K562 (cell line): ENCODE data around the gene SEPHS2. TPM values are rescaled to one million over a fixed set of nuclear protein-coding genes. Genes with fewer than 3 reads are reported as not detected.
A peak's percentile ranks its signal among the peaks of the same experiment; 100 is the strongest.

ENCODE experiments used
- ATF1 ChIP-seq, 2 experiments: fragments of 450-650 bp in 1 of 2; IDR thresholded peaks; 2 replicates each; pipeline ENCODE4 v1.6.1; 2016; ENCODE audit warnings: missing compliant biosample characterization in 1 of 2, missing genetic modification characterization in 1 of 2
- BRD9 ChIP-seq: fragments of 450-650 bp; IDR thresholded peaks from 2 replicates; pipeline ENCODE4 v1.6.1; 2018; ENCODE audit warnings: low read depth; ENCODE audit not compliant: partially characterized antibody
- CREM ChIP-seq: IDR thresholded peaks from 2 replicates; pipeline ENCODE4 v1.6.1; 2014; ENCODE audit warnings: antibody characterized with exemption, low read depth
- ELF2 ChIP-seq: fragments of 250-450 bp; sonication (Bioruptor Pico); IDR thresholded peaks from 2 replicates; pipeline ENCODE4 v1.5.0; 2021; ENCODE audit warnings: mild to moderate bottlenecking
- EP400 ChIP-seq: fragments of 450-650 bp; IDR thresholded peaks from 2 replicates; pipeline ENCODE4 v1.6.1; 2017; ENCODE audit warnings: antibody characterized with exemption, mild to moderate bottlenecking, moderate library complexity
- ETV6 ChIP-seq, 3 experiments: fragments of 150-350 bp in 1 of 3; sonication (generic) in 1 of 3; formaldehyde crosslinking in 1 of 3; IDR thresholded peaks; 2 replicates each; pipeline versions ENCODE4 v1.6.1 to v1.8.0; 2014 to 2022; ENCODE audit warnings: borderline replicate concordance in 2 of 3, low read depth in 2 of 3, antibody characterized with exemption in 1 of 3, low read length in 1 of 3, mild to moderate bottlenecking in 1 of 3, missing genetic modification reagents in 1 of 3
- FOXA3 ChIP-seq, 2 experiments: fragments of 450-650 bp in 1 of 2; sonication (generic) in 1 of 2; formaldehyde crosslinking; IDR thresholded peaks in 1 of 2; conservative IDR thresholded peaks in 1 of 2; 2 replicates each; pipeline versions ENCODE4 v1.4.0 to v1.8.0; 2020 to 2022; ENCODE audit warnings: mild to moderate bottlenecking in 2 of 2, missing genetic modification reagents in 1 of 2
- FOXK2 ChIP-seq, 2 experiments: fragments of 450-650 bp; IDR thresholded peaks in 1 of 2; conservative IDR thresholded peaks in 1 of 2; 2 replicates each; pipeline ENCODE4 v1.6.1; 2016; ENCODE audit warnings: low read depth in 2 of 2, mild to moderate bottlenecking in 1 of 2
- GABPA ChIP-seq: fragments of 200-800 bp; sonication (Bioruptor generic); conservative IDR thresholded peaks from 2 replicates; pipeline ENCODE4 v1.6.1; 2016; ENCODE audit warnings: low read depth, missing genetic modification characterization, missing compliant biosample characterization
- HDAC3 ChIP-seq: fragments of 450-650 bp; IDR thresholded peaks from 2 replicates; pipeline ENCODE4 v1.6.1; 2018; ENCODE audit warnings: borderline replicate concordance, mild to moderate bottlenecking, moderate library complexity; ENCODE audit not compliant: partially characterized antibody
- HDAC8 ChIP-seq: fragments of 450-650 bp; IDR thresholded peaks from 2 replicates; pipeline ENCODE4 v1.6.1; 2016; ENCODE audit warnings: mild to moderate bottlenecking, missing genetic modification characterization, moderate library complexity, missing compliant biosample characterization
- MAFG ChIP-seq: fragments of 450-650 bp; conservative IDR thresholded peaks from 2 replicates; pipeline ENCODE4 v1.6.1; 2016; ENCODE audit warnings: missing genetic modification characterization, missing compliant biosample characterization
- NR2C2 ChIP-seq, 2 experiments: fragments of 200-800 bp in 1 of 2; sonication (Bioruptor generic) in 1 of 2; sonication (generic) in 1 of 2; formaldehyde crosslinking in 1 of 2; IDR thresholded peaks; 2 replicates each; pipeline versions ENCODE4 v1.6.1 to v1.8.0; 2016 to 2022; ENCODE audit warnings: mild to moderate bottlenecking in 1 of 2, missing compliant biosample characterization in 1 of 2, missing genetic modification characterization in 1 of 2, missing genetic modification reagents in 1 of 2
- RBBP5 ChIP-seq: fragments of 200-600 bp; sonication (generic); IDR thresholded peaks from 2 replicates; pipeline ENCODE4 v1.6.1; 2012; ENCODE audit warnings: borderline replicate concordance, mild to moderate bottlenecking, low read length, control low read depth, inconsistent platforms; ENCODE audit not compliant: insufficient read depth, poor library complexity, severe bottlenecking
- RCOR1 ChIP-seq, 2 experiments: IDR thresholded peaks; 2 replicates each; pipeline ENCODE4 v1.6.1; 2012; ENCODE audit warnings: low read depth in 2 of 2, low read length in 2 of 2, borderline replicate concordance in 1 of 2, improper control_type of control experiment in 1 of 2
- SLC30A9 ChIP-seq: fragments of 250-450 bp; sonication (Bioruptor Pico); IDR thresholded peaks from 2 replicates; pipeline ENCODE4 v1.8.0; 2022; ENCODE audit warnings: mild to moderate bottlenecking, moderate library complexity
- SMAD1 ChIP-seq: fragments of 150-350 bp; IDR thresholded peaks from 2 replicates; pipeline ENCODE4 v1.6.1; 2014; ENCODE audit warnings: low read length, low read depth; ENCODE audit not compliant: partially characterized antibody
- TAF9B ChIP-seq: fragments of 450-650 bp; IDR thresholded peaks from 2 replicates; pipeline ENCODE4 v1.6.1; 2018; ENCODE audit warnings: mild to moderate bottlenecking; ENCODE audit not compliant: partially characterized antibody
- XRCC3 ChIP-seq: fragments of 450-650 bp; IDR thresholded peaks from 2 replicates; pipeline ENCODE4 v1.6.1; 2017; ENCODE audit warnings: mild to moderate bottlenecking, moderate library complexity
- ZBTB8A ChIP-seq: fragments of 450-650 bp; IDR thresholded peaks from 2 replicates; pipeline ENCODE4 v1.6.1; 2018; ENCODE audit warnings: mild to moderate bottlenecking, moderate library complexity; ENCODE audit not compliant: partially characterized antibody
- ZNF444 ChIP-seq: fragments of 250-450 bp; sonication (Bioruptor Pico); IDR thresholded peaks from 2 replicates; pipeline ENCODE4 v1.4.0; 2020; ENCODE audit warnings: mild to moderate bottlenecking, moderate library complexity
- ZNF586 ChIP-seq: fragments of 450-650 bp; formaldehyde crosslinking; conservative IDR thresholded peaks from 2 replicates; pipeline ENCODE4 v1.4.0; 2020; ENCODE audit warnings: mild to moderate bottlenecking, moderate library complexity
- ZSCAN32 ChIP-seq: fragments of 450-650 bp; formaldehyde crosslinking; IDR thresholded peaks from 2 replicates; pipeline ENCODE4 v1.4.0; 2020; ENCODE audit warnings: mild to moderate bottlenecking, moderate library complexity
- polyA plus RNA-seq, 8 experiments: library from polyadenylated mRNA; depleted of rRNA in 4 of 8; stranded (reverse) in 5 of 8; unstranded in 3 of 8; fragments of >200 nt; fragmentation: Nextera tagmentation in 2 of 8; fragmentation: Illumina TruSeq in 1 of 8; extraction: Ambion mirVana in 2 of 8; extraction: Trizol in 1 of 8; gene quantifications; 2 replicates each; pipeline versions ENCODE4 v1.2.1 to v1.2.3, GENCODE V29; 2011 to 2014; ENCODE audit warnings: inconsistent platforms in 1 of 8, missing spikeins in 1 of 8
- total RNA-seq, 7 experiments: library from RNA; depleted of rRNA in 6 of 7; stranded (reverse); fragments of >200 nt in 6 of 7; fragmentation: Illumina TruSeq in 2 of 7; extraction: Trizol in 2 of 7; gene quantifications; 2 replicates each; pipeline versions ENCODE4 v1.2.1 to v1.2.3, GENCODE V29; 2011 to 2021; ENCODE audit warnings: low replicate concordance in 1 of 7
- TF ChIP-seq, protein P1 (sequence below): fragments of 200-800 bp; sonication (Bioruptor generic); IDR thresholded peaks from 2 replicates; pipeline ENCODE4 v1.6.1; 2017; ENCODE audit warnings: missing genetic modification characterization, missing compliant biosample characterization
- TF ChIP-seq, protein P2 (sequence below): fragments of 450-650 bp; formaldehyde crosslinking; IDR thresholded peaks from 2 replicates; pipeline ENCODE4 v1.4.0; 2022; ENCODE audit warnings: mild to moderate bottlenecking, moderate library complexity

The SEPHS2 gene
- total and polyA plus RNA-seq, 9 of the 15 experiments (the other 6 are each of a cell fraction or from before 2014, with no cell fraction given): 20.9 to 90.6 (median 43.4) TPM

DNA sequence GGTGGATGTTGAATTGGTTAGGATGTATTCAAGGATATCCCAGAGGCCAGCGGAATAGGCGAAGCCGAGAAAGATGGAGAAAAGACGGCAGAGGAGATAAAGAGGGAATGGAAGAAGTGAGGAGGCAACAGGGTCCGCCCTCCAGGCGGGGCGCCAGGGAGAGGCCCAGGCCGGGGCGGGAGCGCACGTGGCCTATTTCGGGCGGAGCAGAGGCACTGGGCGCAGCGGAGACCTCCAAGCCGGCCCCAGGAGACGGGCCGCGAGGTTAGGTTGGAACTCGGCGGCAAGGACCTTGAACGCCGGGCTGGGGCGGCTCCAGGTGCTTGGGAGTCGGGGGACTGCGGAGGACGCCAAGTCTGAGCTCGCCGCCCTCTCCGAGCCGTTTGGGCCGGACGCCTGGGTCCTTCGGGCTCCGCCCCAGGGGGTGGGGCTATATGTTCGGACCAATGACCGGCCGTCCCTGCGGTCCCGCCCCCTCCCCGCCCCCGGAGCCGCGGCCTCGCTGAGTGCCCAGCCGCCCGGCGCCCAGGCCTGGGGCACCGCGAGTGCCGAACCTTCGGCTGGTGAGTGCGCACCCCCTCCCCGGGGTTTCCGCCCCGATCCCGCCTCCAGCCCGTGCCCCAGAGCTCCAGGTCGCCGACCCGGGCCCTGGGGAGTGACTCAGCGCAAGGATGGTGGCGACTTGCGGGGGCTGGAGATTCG is 38.4 kb downstream of the SEPHS2 start, which contains the start of gene ZNF771 (continued):
- no peak for TF ChIP-seq ETV6 (IDR thresholded peaks at IDR 0.05; ENCODE audit: borderline replicate concordance in 1 of 2, low read depth in 2 of 2, low read length in 1 of 2)
- no peak for TF ChIP-seq ETV6 (CRISPR knock-in tag; IDR thresholded peaks at IDR 0.05; ENCODE audit: borderline replicate concordance)
- no peak for TF ChIP-seq SLC30A9
- 0 out of 2 replicates have a peak, but pooled peaks have one; percentile 24 for TF ChIP-seq ATF1 (CRISPR knock-in tag; IDR thresholded peaks at IDR 0.05)
- peak; percentile 61 for TF ChIP-seq ATF1 (tag; IDR thresholded peaks at IDR 0.05)
- peak; percentile 41; the same call in 1 of the 2 replicates for TF ChIP-seq MAFG (tag)
- TF ChIP-seq RCOR1 (IDR thresholded peaks at IDR 0.05; ENCODE audit: borderline replicate concordance in 1 of 2, low read depth in 2 of 2, low read length in 2 of 2): peak in 1 of 2 experiments; percentile 65; a peak in 1 of 4 replicates
- TF ChIP-seq EP400: peak; percentile 98
- TF ChIP-seq SMAD1: no peak
- TF ChIP-seq RBBP5: no peak
- no peak for TF ChIP-seq HDAC3
- no peak for TF ChIP-seq XRCC3
- TF ChIP-seq TAF9B: peak; percentile 69
- TF ChIP-seq GABPA (tag): no peak
- no peak for TF ChIP-seq ZNF444
- TF ChIP-seq NR2C2 (CRISPR knock-in tag; IDR thresholded peaks at IDR 0.05): no peak
- 0 out of 2 replicates have a peak, but pooled peaks have one; percentile 24 for TF ChIP-seq NR2C2 (tag; IDR thresholded peaks at IDR 0.05)
- no peak for TF ChIP-seq ZSCAN32 (CRISPR knock-in tag)
- TF ChIP-seq ELF2 (CRISPR knock-in tag): no peak
- TF ChIP-seq FOXK2 (conservative IDR thresholded peaks at IDR 0.05 in 1 of 2, IDR thresholded peaks at IDR 0.05 in 1 of 2; ENCODE audit: low read depth in 2 of 2): peak; percentile 58 to 75; a peak in 3 of 4 replicates
- TF ChIP-seq ZNF586 (CRISPR knock-in tag): no peak
- no peak for TF ChIP-seq CREM
- TF ChIP-seq BRD9: no peak
- TF ChIP-seq, protein P1, sequence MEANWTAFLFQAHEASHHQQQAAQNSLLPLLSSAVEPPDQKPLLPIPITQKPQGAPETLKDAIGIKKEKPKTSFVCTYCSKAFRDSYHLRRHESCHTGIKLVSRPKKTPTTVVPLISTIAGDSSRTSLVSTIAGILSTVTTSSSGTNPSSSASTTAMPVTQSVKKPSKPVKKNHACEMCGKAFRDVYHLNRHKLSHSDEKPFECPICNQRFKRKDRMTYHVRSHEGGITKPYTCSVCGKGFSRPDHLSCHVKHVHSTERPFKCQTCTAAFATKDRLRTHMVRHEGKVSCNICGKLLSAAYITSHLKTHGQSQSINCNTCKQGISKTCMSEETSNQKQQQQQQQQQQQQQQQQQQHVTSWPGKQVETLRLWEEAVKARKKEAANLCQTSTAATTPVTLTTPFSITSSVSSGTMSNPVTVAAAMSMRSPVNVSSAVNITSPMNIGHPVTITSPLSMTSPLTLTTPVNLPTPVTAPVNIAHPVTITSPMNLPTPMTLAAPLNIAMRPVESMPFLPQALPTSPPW (CRISPR knock-in tag): no peak
- no peak for TF ChIP-seq FOXA3 (CRISPR knock-in tag; conservative IDR thresholded peaks at IDR 0.05 in 1 of 2, IDR thresholded peaks at IDR 0.05 in 1 of 2)
- no peak for TF ChIP-seq ZBTB8A
- 0 out of 2 replicates have a peak, but pooled peaks have one; percentile 28 for TF ChIP-seq HDAC8 (tag)
- TF ChIP-seq, protein P2, sequence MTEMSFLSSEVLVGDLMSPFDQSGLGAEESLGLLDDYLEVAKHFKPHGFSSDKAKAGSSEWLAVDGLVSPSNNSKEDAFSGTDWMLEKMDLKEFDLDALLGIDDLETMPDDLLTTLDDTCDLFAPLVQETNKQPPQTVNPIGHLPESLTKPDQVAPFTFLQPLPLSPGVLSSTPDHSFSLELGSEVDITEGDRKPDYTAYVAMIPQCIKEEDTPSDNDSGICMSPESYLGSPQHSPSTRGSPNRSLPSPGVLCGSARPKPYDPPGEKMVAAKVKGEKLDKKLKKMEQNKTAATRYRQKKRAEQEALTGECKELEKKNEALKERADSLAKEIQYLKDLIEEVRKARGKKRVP: 0 out of 2 replicates have a peak, but pooled peaks have one; percentile 14
